Measurements from ENCODE around the gene TEKT1.

Gene TEKT1

DNA sequence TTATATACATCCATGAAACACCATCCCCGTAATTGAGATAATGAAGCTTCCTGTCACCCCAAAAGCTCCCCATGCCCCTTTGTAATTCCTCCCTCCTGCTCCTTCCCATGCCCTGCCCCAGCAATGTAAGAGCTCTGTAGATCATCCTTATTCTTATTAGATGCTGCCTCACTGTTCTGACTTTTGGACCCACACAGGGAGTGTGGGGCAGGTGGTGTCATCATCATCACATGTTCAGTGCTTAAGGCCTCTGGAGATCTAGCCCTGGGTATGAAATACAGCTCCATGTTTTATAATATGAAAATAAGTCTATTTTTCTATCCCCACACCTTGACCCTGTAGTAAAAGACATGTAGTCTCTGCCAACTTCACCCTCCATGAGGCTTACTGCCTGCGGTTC is 73.8 kb downstream of the TEKT1 start:
- DNase-seq (ENCODE audit: low spot score), result no peak

- no peak for DNase-seq (ENCODE audit: low spot score)
Measured at GRCh38 chr17:6756425-6757031, 75.0 kb downstream of the TEKT1 start.

DNA sequence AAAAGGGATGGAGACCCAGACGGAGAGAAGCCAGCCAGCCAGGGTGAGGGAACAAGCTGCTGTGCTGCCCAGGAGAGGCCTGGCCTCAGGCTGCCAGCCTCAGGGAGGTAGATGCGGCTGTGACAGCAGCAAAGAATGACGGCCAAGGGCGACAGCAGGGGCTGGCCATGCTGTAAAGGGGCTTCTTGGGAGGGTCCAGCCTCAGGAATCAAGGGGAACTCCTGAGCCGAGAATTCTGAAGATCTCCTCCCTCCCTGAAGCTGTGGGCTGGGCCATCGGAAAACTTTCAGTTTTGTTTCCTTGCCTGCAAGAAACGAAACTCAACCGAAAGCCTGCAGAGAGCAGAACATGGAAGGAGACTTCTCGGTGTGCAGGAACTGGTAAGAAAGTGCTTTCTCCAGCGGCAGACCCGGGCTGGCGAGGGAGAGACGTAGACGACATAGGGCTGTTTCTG is 75.8 kb downstream of the TEKT1 start, which contains the start of gene XAF1:
Gene XAF1, plus strand, starts transcription at position 316 of the 454 bp plus-strand sequence. Its CDS starts 33 bp downstream, at position 349.
- peak; percentile 24 for DNase-seq (ENCODE audit: low spot score)

GRCh38 chr17:6755281-6755680 is 76.2 kb downstream of the TEKT1 start:
- DNase-seq (ENCODE audit: low spot score), result no peak

DNA sequence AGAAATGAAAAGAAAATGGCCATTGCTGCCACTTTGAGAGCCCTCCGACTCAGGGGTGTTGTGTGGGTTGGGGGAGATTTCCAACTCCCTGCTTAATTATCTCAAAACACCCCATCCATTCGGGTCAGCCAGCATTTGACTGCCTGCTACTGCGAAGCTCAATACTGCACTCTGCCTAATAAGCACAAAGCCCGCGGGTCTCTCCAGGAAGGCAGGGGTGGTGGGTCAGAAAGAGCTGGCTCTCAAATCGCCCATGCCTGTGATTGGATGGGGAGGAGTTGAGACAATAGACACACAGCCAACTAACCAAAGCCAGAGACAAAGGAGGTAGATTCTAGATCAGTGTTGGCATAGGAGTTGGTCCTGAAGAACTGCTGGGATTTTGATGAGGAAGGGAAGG is 78.0 kb downstream of the TEKT1 start:
- DNase-seq (ENCODE audit: low spot score), result no peak

- DNase-seq (ENCODE audit: low spot score), result peak; percentile 47
Measured at GRCh38 chr17:6753006-6753445, 78.5 kb downstream of the TEKT1 start.

DNA sequence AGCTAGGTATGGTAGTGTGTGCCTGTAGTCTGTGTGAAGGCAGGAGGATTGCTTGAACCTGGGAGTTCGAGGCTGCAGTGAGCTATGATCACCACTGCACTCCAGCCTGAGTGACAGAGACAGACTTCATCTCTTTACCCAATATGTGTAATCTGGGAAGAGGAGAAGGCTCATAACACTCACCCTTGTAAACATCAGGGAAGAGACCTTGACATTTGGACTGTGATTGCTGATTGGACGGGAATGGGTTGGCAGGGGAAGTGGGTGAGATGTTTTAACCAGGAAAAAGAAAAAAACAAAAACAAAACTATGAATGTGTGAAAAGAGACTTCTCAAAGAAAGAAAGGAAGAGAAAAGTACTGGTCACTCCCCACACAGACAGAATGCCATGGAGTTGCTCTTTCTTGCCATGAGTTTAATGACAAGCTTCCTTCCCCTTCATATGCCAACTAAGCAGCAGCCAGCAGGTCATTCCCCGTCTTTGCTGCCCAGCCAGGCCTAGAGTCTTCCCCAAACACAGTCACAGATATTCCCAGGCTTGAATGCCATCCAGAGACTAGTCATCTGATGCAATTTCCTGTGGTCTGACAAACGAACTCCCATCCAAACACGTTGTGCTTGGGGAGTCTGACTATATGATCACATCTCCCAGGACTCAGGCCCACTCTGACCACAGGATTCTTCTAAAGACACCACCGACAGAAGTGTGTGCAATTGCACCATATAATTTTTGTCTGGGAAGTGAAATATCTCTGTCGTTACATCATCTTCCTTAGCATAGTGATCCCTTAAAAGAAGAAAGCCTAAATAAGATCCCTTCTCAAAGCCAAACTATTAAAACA is 79.2 kb downstream of the TEKT1 start:
- DNase-seq (ENCODE audit: low spot score), result peak; percentile 19

DNA sequence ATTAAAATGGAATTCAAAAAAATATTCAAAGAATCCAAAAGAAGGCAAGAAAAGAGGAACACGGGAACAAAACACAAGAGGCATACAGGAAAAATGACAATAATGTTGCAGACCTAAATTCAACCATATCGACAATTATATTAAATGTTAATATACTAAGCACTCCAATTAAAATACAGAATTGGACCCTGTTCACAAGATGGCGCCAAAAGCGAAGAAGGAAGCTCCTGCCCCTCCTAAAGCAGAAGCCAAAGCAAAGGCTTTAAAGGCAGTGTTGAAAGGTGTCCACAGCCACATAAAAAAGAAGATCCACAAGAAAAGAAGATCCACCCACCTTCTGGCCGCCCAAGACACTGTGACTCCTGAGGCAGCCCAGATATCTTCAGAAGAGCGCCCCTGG is 82.0 kb downstream of the TEKT1 start:
- DNase-seq (ENCODE audit: low spot score), result no peak

- DNase-seq (ENCODE audit: low spot score), result no peak
Measured at GRCh38 chr17:6748617-6749016, 82.9 kb downstream of the TEKT1 start.
